Adrenal gland (tissue), 5 donors: Measurements from ENCODE around the gene CC2D2A.

Experiments
- CTCF ChIP-seq, 6 experiments: fragments of 450-650 bp in 4 of 6; fragments of 200-600 bp in 2 of 6; sonication (generic) in 1 of 6; IDR thresholded peaks; 1 replicate in 5 of 6; 2 replicates in 1 of 6; pipeline versions ENCODE4 v1.5.1 to v1.8.0; 2016 to 2021; ENCODE audit warnings: antibody characterized with exemption in 6 of 6, mild to moderate bottlenecking in 2 of 6, moderate library complexity in 1 of 6
- POLR2A ChIP-seq, 2 donors: fragments of 450-650 bp; IDR thresholded peaks; one replicate each; pipeline ENCODE4 v1.6.1; 2017; ENCODE audit warnings: antibody characterized with exemption in 2 of 2, mild to moderate bottlenecking in 2 of 2, moderate library complexity in 1 of 2
- donor health status: DM: no; HTN: no; CAD: no.

GRCh38 chr4:15434676-15435075, 35.0 kb upstream of the CC2D2A start:
- no peak for TF ChIP-seq CTCF (IDR thresholded peaks at IDR 0.05)
- TF ChIP-seq POLR2A (IDR thresholded peaks at IDR 0.05), result no peak
